Adrenal gland (tissue), 12 donors: ENCODE measurements around the gene ERCC6L. TPM values are rescaled to one million over a fixed set of nuclear protein-coding genes. Genes with fewer than 3 reads are reported as not detected.

ENCODE experiments used
- DNase-seq, 7 donors: peaks; one replicate each; pipeline ENCODE4 v3.0.0-alpha.2; 2019 to 2020
- H3K27ac ChIP-seq, 5 donors: fragments of 200-600 bp; sonication (generic) in 4 of 5; 1 replicate in 3 of 5; 2 replicates in 2 of 5; pipeline versions ENCODE4 v1.5.1 to v1.8.0; 2016 to 2020; ENCODE audit warnings: mild to moderate bottlenecking in 1 of 5
- H3K27me3 ChIP-seq: fragments of 200-600 bp; 2 replicates; pipeline ENCODE4 v1.8.0; 2021
- H3K36me3 ChIP-seq, 2 donors: fragments of 200-600 bp; replicated peaks in 1 of 2; 1 replicate in 1 of 2; 2 replicates in 1 of 2; pipeline versions ENCODE4 v1.5.1 to v1.8.0; 2018 to 2022
- H3K4me1 ChIP-seq, 2 donors: fragments of 200-600 bp; replicated peaks in 1 of 2; 1 replicate in 1 of 2; 2 replicates in 1 of 2; pipeline versions ENCODE4 v1.5.1 to v1.8.0; 2018 to 2021
- H3K4me3 ChIP-seq, 4 donors: fragments of 200-600 bp; sonication (generic) in 3 of 4; one replicate each; pipeline ENCODE4 v1.5.1; 2016 to 2018
- H3K9me3 ChIP-seq, 3 donors: fragments of 200-600 bp; sonication (generic) in 1 of 3; replicated peaks in 1 of 3; 1 replicate in 2 of 3; 2 replicates in 1 of 3; pipeline versions ENCODE4 v1.5.1 to v1.8.0; 2016 to 2021
- CTCF ChIP-seq, 6 experiments: fragments of 450-650 bp in 4 of 6; fragments of 200-600 bp in 2 of 6; sonication (generic) in 1 of 6; IDR thresholded peaks; 1 replicate in 5 of 6; 2 replicates in 1 of 6; pipeline versions ENCODE4 v1.5.1 to v1.8.0; 2016 to 2021; ENCODE audit warnings: antibody characterized with exemption in 6 of 6, mild to moderate bottlenecking in 2 of 6, moderate library complexity in 1 of 6
- POLR2A ChIP-seq, 2 donors: fragments of 450-650 bp; IDR thresholded peaks; one replicate each; pipeline ENCODE4 v1.6.1; 2017; ENCODE audit warnings: antibody characterized with exemption in 2 of 2, mild to moderate bottlenecking in 2 of 2, moderate library complexity in 1 of 2
- WGBS, 4 donors: extraction: QIAGEN DNeasy Blood & Tissue Kit in 2 of 4; methylation state at CpG; one replicate each; pipeline versions ENCODE4 v1.1.5 to v1.1.7; 2013 to 2017; 5-methylcytosine and 5-hydroxymethylcytosine counted together
- intact Hi-C, 2 donors: fragments of 100-400 bp; cut with DNase I; formaldehyde crosslinking; loops; one replicate each; pipeline versions ENCODE4 v1.14.1 to v1.15.0; 2022 to 2023
- polyA plus RNA-seq, 3 donors: library from polyadenylated mRNA; stranded (reverse); fragments of 200-250 nt in 2 of 3; fragments of 350-450 nt in 1 of 3; fragmentation: Illumina TruSeq in 1 of 3; extraction: RNeasy Lipid Tissue Mini Kit (QIAGEN cat#74804) in 1 of 3; gene quantifications; one replicate each; pipeline ENCODE4 v1.2.3, GENCODE V29; 2013 to 2014
- small RNA-seq, 2 donors: library from RNA; depleted of rRNA; stranded (forward); fragments of <200 nt; gene quantifications; one replicate each; pipeline ENCODE3, GENCODE V24; 2016
- total RNA-seq, 9 donors: library from RNA; depleted of rRNA in 4 of 9; stranded (reverse); fragments of >200 nt in 4 of 9; fragments of 120-200 nt in 1 of 9; fragmentation: NEBNext Ultra II Directional in 1 of 9; extraction: Animal tissue kit (Norgen Biotek cat#: 25700) in 1 of 9; gene quantifications; one replicate each; pipeline versions ENCODE4 v1.1.0 to v1.2.4, GENCODE V29; 2013 to 2023
- donor health status: healthy with polysubstance abuse.
- donor health status: Bipolar disorder and iron deficiency.
- donor health status: DM: yes; HTN: yes; CAD: no.
- donor health status: DM: no; HTN: no; CAD: no.
- donor health status: DM: no; HTN: no; CAD: no.
- donor health status: DM: yes; HTN: yes; CAD: no.

ERCC6L gene
- total and polyA plus RNA-seq, 12 donors: 0.08 to 1.8 (median 0.15) TPM; not detected in 4

GRCh38 chrX:72158773-72159172 is 80.1 kb downstream of the ERCC6L start:
- H3K27me3 ChIP-seq: peaks cover 14% of the 10 kb centered on the region
- no peaks in the 10 kb centered on the region for H3K4me1 ChIP-seq
- WGBS, 4 donors: 78 to 97% (median 88%) methylated on average over 2 to 3 of the region's 3 CpGs
- intact Hi-C loops: no loop called here
- no peaks in the 10 kb centered on the region for H3K9me3 ChIP-seq
- no peak overlapping the region for H3K4me3 ChIP-seq
- no peak overlapping the region for H3K27ac ChIP-seq
- no peak for TF ChIP-seq POLR2A (IDR thresholded peaks at IDR 0.05)
- TF ChIP-seq CTCF (IDR thresholded peaks at IDR 0.05): no peak
- H3K36me3 ChIP-seq: no peaks in the 10 kb centered on the region
- DNase-seq: no peak

Small RNA genes lying within 50 kb of the gene (small RNA-seq; reads per million reads assigned to genes)
- 0 reads per million in 2 donors for gene RF00019

Other genes starting within 250 kb of the ERCC6L start
- gene RTL5, start 107.1 kb downstream of the ERCC6L start, total RNA-seq: 1 to 10 TPM; 1.3 to 7.9 (median 5.0) TPM
- 1 to 10 TPM; 2.8 to 7.5 (median 5.3) TPM for gene RTL5, start 107.1 kb downstream of the ERCC6L start, polyA plus RNA-seq
- gene PIN4, start 57.3 kb downstream of the ERCC6L start, total RNA-seq: 10 to 100 TPM in 2 of 9 donors, 1 to 10 TPM in 7; 2.7 to 27.0 (median 8.6) TPM
- gene PIN4, start 57.3 kb downstream of the ERCC6L start, polyA plus RNA-seq: 10 to 100 TPM; 28.5 to 58.4 (median 33.9) TPM
- 100 to 1,000 TPM; 391 to 946 (median 826) TPM for gene RPS4X, start 38.2 kb upstream of the ERCC6L start, total RNA-seq
- gene RPS4X, start 38.2 kb upstream of the ERCC6L start, polyA plus RNA-seq: 1,000 to 10,000 TPM in 1 of 3 donors, 100 to 1,000 TPM in 2; 589 to 1,087 (median 762) TPM
- 10 to 100 TPM in 1 of 9 donors, 1 to 10 TPM in 1, under 1 TPM in 2, not detected in 5; 0.50 to 10.1 (median 2.3) TPM for gene CITED1, start 66.9 kb upstream of the ERCC6L start, total RNA-seq
- 10 to 100 TPM in 1 of 3 donors, 1 to 10 TPM in 2; 1.2 to 13.5 (median 2.5) TPM for gene CITED1, start 66.9 kb upstream of the ERCC6L start, polyA plus RNA-seq